ENCODE measurements around the gene CACNA1H. TPM values are rescaled to one million over a fixed set of nuclear protein-coding genes. Genes with fewer than 3 reads are reported as not detected.
"Not testable (repeated sequence)": the region's sequence is repeated elsewhere in the genome, so short reads cannot be mapped to it uniquely, and the experiment has no call there.

Gene CACNA1H
- total RNA-seq, 1 experiment from 2014 or later: 3.9 TPM

DNA sequence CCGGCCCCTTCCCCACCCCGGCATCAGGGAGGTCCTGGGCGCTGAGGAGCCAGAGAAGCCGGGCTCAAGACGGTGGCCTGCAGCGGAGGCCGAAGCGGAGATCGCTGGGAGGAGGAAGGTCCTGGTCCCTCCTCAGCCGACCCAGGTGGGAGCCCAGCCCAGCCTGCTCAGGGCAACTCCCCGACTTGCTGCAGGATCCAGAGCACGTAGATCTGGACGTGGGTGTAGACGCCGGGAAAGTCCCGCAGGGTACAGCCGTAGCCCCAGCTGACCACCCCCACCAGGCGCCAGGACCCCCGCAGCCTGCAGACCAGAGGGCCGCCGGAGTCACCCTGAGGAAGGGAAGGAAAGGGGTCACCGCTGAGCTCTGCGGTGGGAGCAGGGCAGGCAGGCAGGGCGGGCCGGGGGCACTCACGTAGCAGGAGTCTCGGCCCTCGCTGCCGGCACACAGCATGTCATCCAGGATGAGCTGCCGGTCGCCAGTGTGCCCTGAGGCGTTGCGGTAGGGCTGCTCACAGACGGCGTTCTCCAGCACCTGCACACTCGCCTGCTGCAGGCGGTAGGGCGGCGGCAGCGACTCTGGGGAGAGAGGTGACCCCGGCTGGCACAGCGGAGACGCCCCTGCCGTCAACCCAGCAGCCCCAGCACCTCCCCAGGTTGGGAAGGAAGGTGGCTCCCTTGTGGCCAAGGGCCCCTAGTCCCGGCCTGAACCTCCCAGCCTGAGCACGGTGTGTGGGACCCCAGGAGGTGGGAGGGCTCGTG lies 108.4 kb downstream of the CACNA1H start:
- DNase-seq (ENCODE audit: extremely low read depth, low read depth): no peak

DNA sequence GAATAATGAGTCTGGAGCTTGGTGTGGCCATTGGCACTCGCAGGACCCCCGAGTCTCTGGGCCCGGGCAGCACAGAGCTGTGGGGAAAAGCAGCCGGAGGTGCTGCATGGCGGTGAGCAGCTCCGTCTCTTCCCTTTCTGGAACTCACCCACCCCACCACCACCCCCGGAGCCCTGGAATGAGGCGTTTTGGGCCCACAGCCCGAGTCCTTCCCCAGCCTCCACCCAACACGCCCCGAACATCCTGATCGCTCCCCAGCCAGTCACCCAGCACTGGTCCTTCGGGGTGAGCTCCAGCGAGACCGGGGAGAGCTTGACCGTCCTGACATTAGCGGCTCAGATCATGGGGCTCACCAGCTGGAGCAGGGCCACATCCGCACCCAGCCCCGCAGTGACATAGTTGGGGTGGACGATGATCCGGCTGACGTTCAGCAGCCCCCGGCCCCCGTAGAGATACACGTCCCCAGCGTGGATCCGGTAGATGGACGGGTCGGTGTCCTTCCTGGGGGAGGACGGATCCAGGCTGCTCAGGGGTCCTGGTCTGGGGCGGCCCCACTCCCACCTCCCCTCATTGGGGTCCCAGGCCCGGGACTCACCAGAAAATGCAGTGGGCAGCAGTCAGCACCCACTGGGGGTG lies 109.4 kb downstream of the CACNA1H start:
- no peak for DNase-seq (ENCODE audit: extremely low read depth, low read depth)

DNA sequence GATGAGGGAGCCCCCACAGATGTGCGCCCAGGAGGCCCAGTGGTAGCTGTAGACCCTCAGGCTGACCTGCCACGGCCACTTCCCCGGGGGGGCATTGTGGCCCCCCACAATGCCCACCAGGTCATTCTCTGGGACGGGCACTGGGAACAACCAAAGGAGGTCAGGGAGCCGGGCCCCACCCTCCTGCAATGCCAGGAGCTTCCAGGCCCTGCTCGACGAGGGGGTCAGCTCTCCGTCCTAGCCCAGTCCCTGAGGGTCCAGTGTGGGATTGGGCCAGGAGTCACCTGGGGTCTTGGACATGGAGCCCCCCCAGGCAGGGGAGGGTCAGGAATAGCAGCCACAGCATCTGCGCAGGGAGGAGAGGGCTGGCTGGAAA lies 109.9 kb downstream of the CACNA1H start:
- DNase-seq (ENCODE audit: extremely low read depth, low read depth): no peak

- DNase-seq (ENCODE audit: extremely low read depth, low read depth): no peak
Measured at GRCh38 chr16:1263591-1264344, 110.9 kb downstream of the CACNA1H start.

DNA sequence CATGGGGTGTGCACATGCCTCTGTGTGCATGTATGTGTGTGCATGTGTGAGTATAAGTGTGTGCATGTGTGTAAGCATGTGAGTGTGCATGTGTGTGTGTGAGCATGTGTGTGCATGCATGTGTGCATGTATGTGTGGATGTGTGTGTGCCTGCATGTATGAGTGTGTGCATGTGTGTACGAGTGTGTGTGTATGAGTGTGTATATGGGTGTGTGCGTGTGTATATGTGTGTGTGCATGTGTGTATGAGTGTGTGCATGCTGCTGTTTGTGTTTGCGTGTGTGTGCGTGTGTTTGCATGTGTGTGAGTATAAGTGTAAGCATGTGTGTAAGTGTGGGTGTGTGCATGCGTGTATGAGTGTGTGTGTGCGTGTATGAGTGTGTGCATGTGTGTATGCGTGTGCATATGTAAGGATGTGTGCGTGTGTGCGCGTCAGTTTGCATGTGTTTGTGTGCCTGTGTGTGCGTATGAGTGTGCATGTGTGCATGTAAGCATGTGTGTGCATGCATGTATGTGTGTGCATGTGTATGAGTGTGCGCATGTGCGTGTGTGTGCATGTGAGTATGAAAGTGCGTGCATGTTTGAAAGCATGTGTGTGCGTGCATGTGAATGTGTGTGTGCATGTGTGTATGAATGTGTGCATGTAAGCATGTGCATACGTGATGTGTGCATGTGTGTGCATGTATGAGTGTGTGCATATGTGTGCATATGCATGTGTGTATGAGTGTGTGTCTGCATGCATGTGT lies 111.6 kb downstream of the CACNA1H start:
- DNase-seq (ENCODE audit: extremely low read depth, low read depth): no peak

DNA sequence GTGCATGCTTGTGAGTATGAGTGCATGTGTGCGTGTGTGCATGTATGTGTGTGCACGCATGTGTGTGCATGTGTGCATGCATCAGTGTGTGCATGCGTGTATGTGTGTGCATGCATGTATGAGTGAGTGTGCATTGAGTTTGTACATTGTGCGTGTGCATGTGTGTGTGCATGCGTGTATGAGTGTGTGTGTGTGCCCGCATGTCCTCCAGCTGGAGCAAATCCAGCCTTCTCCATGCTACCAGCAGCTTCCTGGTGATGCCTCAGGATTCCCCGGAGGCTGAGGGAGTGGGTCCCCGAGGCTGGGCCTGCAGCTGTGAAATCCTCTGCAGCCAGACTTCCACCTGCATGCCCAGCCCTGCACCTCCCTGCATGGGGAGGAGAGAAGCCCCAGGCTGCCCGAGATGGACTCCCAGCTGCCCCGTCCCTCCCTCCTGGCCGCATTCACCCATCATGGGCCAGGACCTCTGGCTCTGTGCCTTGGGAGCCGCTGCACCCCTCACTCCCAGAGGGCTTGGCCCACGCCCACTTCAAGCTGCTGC lies 112.3 kb downstream of the CACNA1H start:
- no peak for DNase-seq (ENCODE audit: extremely low read depth, low read depth)

DNA sequence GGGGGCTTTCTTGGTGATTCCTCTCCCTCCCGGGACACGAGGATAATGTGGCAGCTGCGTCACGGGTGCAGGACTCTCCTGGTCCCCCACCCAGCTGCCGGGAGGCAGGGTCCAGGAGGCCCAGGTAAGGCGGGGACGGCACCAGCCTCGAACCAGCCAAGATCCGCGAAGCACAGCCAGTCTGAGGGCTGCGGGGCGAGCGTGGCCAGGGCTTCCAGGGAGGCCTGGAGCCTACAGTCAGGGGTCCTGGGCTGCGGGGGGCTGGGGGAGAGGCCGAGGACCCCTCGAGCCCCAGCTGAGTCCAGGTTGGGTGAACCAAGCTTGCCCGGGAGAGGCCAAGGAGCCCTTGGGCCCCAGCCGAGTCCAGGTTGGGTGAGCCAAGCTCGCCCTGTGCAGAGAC lies 112.9 kb downstream of the CACNA1H start:
- no peak for DNase-seq (ENCODE audit: extremely low read depth, low read depth)

GRCh38 chr16:1269418-1269817 lies 116.5 kb downstream of the CACNA1H start:
- DNase-seq (ENCODE audit: extremely low read depth, low read depth): not testable (repeated sequence)

- no peak for DNase-seq (ENCODE audit: extremely low read depth, low read depth)
Measured at GRCh38 chr16:1271380-1271723, 118.4 kb downstream of the CACNA1H start.

Other genes with a start within 250 kb of the CACNA1H start
- 15.6 and 16.2 TPM in 2 replicates for gene LMF1, start 182.1 kb upstream of the CACNA1H start, total RNA-seq (2014; rRNA removed; shearing (Covaris generic))
- gene SOX8, start 171.3 kb upstream of the CACNA1H start, total RNA-seq (2014; rRNA removed; shearing (Covaris generic)): 0.97 and 1.5 TPM in 2 replicates
- gene SSTR5, start 80.4 kb upstream of the CACNA1H start, total RNA-seq (2014; rRNA removed; shearing (Covaris generic)): 0.40 TPM in 1 of 2 replicates, not detected in the other
- gene C1QTNF8, start 56.9 kb upstream of the CACNA1H start, total RNA-seq (2014; rRNA removed; shearing (Covaris generic)): not detected in 2 replicates
- not detected in 2 replicates for gene TPSG1, start 72.2 kb downstream of the CACNA1H start, total RNA-seq (2014; rRNA removed; shearing (Covaris generic))
- not detected in 2 replicates for gene TPSB2, start 77.1 kb downstream of the CACNA1H start, total RNA-seq (2014; rRNA removed; shearing (Covaris generic))
- not detected in 2 replicates for gene TPSAB1, start 87.6 kb downstream of the CACNA1H start, total RNA-seq (2014; rRNA removed; shearing (Covaris generic))
- gene TPSD1, start 103.0 kb downstream of the CACNA1H start, total RNA-seq (2014; rRNA removed; shearing (Covaris generic)): not detected in 2 replicates
- gene UBE2I, start 156.5 kb downstream of the CACNA1H start, total RNA-seq (2014; rRNA removed; shearing (Covaris generic)): 90.5 and 120 TPM in 2 replicates
- gene BAIAP3, start 180.5 kb downstream of the CACNA1H start, total RNA-seq (2014; rRNA removed; shearing (Covaris generic)): 0.29 and 0.89 TPM in 2 replicates
- 45.4 and 50.2 TPM in 2 replicates for gene TSR3, start 198.8 kb downstream of the CACNA1H start, total RNA-seq (2014; rRNA removed; shearing (Covaris generic))
- 32.2 and 33.0 TPM in 2 replicates for gene GNPTG, start 198.8 kb downstream of the CACNA1H start, total RNA-seq (2014; rRNA removed; shearing (Covaris generic))